ENCODE data around the gene MYBPC1. TPM values are rescaled to one million over a fixed set of nuclear protein-coding genes. Genes with fewer than 3 reads are reported as not detected.
A peak's percentile ranks its signal among the peaks of the same experiment; 100 is the strongest.
"Not testable (repeated sequence)": the region's sequence is repeated elsewhere in the genome, so short reads cannot be mapped to it uniquely, and the experiment has no call there.

MYBPC1 gene
- polyA plus RNA-seq, 1 donor from 2014 or later: not detected

DNA sequence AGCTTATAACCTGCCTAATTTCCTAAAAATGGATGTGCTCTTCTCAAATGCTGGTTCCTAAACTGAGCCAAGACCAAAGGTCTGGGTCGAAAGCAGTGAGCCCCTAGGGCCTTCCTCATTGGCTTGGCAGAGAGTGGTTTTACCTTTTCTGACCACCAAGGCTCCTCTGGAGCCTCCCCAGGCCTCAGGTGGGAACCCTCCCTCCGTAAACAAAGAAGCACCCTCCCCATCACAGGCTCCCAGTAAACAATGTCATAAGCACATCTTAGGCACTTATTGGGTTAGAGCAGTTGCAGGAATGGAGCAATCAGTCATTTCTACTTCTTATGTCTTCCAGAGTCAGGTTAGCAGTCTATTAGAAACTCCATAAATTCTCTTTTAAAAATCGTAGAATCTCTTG is 108.7 kb downstream of the MYBPC1 start:
- peaks cover 2% of the 10 kb centered on the region for H3K36me3 Mint-ChIP-seq
- H3K27ac Mint-ChIP-seq: peak overlapping the region in 1 of 3 donors; percentile 28
- no peak overlapping the region for H3K4me3 Mint-ChIP-seq
- H3K27me3 Mint-ChIP-seq: peaks cover 2% of the 10 kb centered on the region
- H3K9me3 Mint-ChIP-seq: no peaks in the 10 kb centered on the region
- H3K4me1 Mint-ChIP-seq: peaks cover 53 to 63% (median 55%) of the 10 kb centered on the region in 3 donors

DNA sequence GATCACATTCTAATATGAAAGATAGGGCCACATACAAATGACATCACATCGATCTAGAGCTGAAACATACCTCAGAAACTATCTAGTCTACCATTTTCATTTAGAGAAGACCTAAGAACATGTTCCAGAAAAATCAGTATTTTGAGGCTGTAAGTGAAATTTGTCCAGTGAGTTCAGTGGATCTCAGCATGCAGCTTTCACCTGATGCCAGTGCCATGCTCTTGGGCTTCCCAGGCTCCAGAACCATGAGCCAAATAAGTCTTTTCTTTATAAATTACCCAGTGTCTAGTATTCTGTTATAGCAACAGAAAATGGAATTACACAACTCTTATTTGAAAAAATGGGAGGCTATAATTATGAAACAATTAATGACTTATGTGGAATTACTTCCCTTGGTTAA is 111.6 kb downstream of the MYBPC1 start:
- no peak overlapping the region for H3K27ac Mint-ChIP-seq
- H3K9me3 Mint-ChIP-seq: no peaks in the 10 kb centered on the region
- peaks cover 44 to 49% (median 44%) of the 10 kb centered on the region in 3 donors for H3K4me1 Mint-ChIP-seq
- H3K4me3 Mint-ChIP-seq: no peak overlapping the region
- peaks cover 2% of the 10 kb centered on the region for H3K27me3 Mint-ChIP-seq
- no peaks in the 10 kb centered on the region for H3K36me3 Mint-ChIP-seq

DNA sequence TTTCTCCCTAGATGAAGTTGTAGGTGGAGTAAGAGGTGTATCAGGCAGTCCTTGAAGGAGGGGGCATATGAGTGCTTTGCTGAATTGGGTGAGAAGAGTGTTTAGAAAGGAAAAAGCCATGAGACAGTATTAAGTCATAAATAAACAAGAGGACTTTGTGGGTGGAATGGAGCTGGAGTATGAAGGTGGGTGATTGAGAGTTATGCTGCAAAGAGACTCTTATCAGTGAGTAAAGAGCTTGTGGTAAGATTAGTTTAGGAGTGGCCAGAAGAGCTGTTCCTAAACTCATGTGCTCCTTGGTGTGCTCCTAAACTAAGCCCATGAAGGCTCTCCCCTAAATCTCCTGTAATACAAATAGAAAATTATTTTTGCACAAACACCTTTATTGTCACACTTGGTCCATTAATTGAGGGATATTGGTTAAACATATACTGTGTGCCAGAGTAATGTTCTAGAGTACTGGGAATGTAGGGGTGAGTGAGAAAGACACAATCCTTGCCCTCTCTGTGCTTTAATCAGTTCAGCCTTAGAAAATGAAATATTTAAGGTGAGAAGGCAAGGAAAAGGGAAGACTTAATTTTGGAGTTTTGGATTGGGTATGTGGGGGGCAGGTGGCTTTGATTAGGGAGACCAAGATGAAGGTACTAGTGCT is 112.5 kb downstream of the MYBPC1 start:
- H3K4me3 Mint-ChIP-seq: peak overlapping the region in 1 of 4 donors; percentile 2
- peak overlapping the region in 1 of 3 donors; percentile 67 for H3K27ac Mint-ChIP-seq
- H3K27me3 Mint-ChIP-seq: peaks cover 2% of the 10 kb centered on the region
- H3K9me3 Mint-ChIP-seq: no peaks in the 10 kb centered on the region
- H3K4me1 Mint-ChIP-seq: peaks cover 38 to 43% (median 38%) of the 10 kb centered on the region in 3 donors
- no peaks in the 10 kb centered on the region for H3K36me3 Mint-ChIP-seq

DNA sequence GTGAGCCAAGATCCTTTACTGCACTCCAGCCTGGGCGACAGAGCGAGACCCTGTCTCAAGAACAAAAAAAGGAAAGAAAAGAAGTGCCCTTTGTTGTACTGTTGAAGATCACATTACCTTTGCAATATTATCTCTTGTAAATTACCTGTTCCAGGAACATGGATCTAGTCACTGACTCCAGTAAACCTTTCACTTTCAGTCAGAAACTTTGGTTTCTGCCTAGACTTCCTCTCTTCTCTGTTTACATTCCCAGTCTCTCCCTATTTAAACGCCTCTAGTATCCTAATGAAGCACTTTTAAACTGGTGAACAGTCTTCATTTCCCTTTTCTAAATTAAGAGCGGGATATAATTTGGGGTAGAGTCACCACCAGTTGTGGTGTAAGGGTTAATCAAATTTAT is 115.5 kb downstream of the MYBPC1 start:
- no peaks in the 10 kb centered on the region for H3K36me3 Mint-ChIP-seq
- no peak overlapping the region for H3K4me3 Mint-ChIP-seq

DNA sequence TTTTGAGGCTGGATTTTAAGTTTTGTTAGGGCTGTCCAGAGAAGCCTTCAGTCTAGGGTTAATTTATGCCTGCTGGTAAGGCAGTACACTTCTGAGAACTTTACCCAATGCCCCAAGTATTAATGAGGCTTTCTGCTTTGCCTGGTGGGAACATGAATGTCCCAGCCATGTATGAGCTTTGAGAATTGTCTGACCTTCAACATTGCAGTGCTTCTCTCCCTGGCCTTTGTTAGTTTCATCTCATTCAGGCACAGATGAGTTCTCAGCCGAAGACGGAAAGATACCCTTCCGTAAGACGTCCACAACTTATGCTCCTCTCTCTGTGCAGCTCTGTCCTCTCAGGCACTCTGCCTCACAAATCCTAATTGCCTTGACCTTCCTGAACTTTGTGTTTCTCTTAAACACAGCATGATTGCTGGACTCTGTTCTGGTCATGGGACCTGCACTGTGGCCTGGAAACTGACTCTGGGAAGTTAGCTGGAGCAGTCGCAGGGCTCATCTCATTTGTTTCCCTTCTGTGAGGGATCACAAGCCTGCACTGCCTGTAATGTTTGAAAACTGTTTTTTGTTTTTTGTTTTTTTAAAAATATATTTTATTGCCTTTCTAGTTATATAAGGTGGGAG is 118.4 kb downstream of the MYBPC1 start:
- H3K27ac Mint-ChIP-seq: no peak overlapping the region
- H3K36me3 Mint-ChIP-seq: peaks cover 6% of the 10 kb centered on the region
- H3K9me3 Mint-ChIP-seq: no peaks in the 10 kb centered on the region
- no peaks in the 10 kb centered on the region for H3K27me3 Mint-ChIP-seq
- H3K4me3 Mint-ChIP-seq: no peak overlapping the region
- peaks cover 26 to 38% (median 37%) of the 10 kb centered on the region in 3 donors for H3K4me1 Mint-ChIP-seq

More for the DNA sequence above, 115.5 kb downstream of the MYBPC1 start:
- Mint-ChIP-seq H3K27ac (peak overlapping the region in 2 of 3 donors; percentile 21 to 74), H3K9me3 (no peaks in the 10 kb centered on the region), H3K27me3 (peaks cover 2% of the 10 kb centered on the region), H3K4me1 (peaks cover 38 to 47% (median 45%) of the 10 kb centered on the region in 3 donors)

DNA sequence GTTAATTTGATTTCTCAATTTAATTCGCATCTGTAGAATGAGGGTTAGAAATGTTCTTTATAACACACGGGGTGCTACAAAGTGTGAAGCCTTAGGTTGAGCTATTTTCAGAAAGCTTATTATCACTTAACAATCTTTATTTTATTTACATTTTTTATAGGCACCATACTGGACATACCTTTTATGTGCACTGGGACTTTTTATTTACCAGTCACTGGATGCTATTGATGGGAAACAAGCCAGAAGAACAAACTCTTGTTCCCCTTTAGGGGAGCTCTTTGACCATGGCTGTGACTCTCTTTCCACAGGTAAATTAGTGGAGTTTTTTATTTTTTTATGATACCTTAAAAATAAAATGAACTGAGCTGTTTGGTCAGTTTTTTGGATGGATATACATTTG is 119.2 kb downstream of the MYBPC1 start:
- H3K4me1 Mint-ChIP-seq: peaks cover 29 to 40% (median 37%) of the 10 kb centered on the region in 3 donors

DNA sequence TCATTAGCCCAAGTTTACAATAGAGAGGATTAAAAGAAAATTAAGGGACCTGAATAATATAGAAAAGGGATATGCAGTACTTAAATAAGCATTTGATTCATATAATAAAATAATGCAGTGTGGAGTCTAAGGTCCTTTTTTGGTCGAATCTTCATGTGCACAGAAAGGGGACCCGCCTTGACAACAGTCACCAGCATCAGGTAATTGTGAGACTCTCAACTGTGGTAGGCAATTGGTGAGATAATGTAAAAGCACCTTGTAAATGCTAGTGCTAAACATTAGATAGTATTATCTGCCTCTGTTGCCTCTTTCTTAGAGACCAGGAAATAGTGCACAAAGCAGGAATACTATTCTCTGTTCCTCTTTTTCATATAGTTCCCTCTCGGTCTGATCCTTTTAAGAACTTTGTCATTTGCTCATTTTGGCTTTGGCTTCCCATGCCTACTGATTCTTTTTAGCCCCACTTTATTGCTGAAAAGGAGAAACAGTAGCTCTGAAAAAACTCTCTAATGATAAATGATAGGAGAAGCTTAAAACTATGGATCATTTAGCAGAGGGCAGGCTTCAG is 120.2 kb downstream of the MYBPC1 start:
- Mint-ChIP-seq H3K27me3 (no peaks in the 10 kb centered on the region), H3K27ac (peak overlapping the region in 1 of 3 donors; percentile 49), H3K36me3 (peaks cover 6% of the 10 kb centered on the region), H3K4me1 (peaks cover 26 to 39% (median 34%) of the 10 kb centered on the region in 3 donors), H3K4me3 (no peak overlapping the region), H3K9me3 (no peaks in the 10 kb centered on the region)

More for the DNA sequence above, 119.2 kb downstream of the MYBPC1 start:
- H3K36me3 Mint-ChIP-seq: peaks cover 6% of the 10 kb centered on the region
- no peak overlapping the region for H3K27ac Mint-ChIP-seq
- no peaks in the 10 kb centered on the region for H3K27me3 Mint-ChIP-seq
- H3K4me3 Mint-ChIP-seq: no peak overlapping the region
- no peaks in the 10 kb centered on the region for H3K9me3 Mint-ChIP-seq

DNA sequence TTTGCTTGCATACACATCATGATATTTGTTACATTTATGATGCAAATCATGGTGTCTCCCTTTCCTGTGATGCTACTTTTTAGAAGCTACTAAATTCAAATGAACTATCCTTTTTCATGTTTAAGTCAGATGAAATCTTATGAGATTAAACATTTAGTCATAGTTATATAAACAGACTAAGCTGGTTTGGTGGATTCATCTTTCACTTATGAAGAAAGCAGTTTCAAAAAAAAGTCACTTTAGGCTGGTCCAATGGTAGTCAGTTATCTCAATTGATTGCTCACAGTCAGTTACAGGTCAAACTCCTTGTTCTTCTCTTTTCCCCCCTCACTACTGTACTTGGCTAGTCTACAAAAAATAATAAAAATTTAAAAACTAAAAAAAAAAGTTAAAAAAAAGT is 124.8 kb downstream of the MYBPC1 start:
- Mint-ChIP-seq H3K4me3 (no peak overlapping the region), H3K4me1 (peaks cover 8 to 14% (median 14%) of the 10 kb centered on the region in 3 donors), H3K36me3 (peaks cover 6% of the 10 kb centered on the region), H3K9me3 (no peaks in the 10 kb centered on the region), H3K27me3 (no peaks in the 10 kb centered on the region), H3K27ac (no peak overlapping the region)

DNA sequence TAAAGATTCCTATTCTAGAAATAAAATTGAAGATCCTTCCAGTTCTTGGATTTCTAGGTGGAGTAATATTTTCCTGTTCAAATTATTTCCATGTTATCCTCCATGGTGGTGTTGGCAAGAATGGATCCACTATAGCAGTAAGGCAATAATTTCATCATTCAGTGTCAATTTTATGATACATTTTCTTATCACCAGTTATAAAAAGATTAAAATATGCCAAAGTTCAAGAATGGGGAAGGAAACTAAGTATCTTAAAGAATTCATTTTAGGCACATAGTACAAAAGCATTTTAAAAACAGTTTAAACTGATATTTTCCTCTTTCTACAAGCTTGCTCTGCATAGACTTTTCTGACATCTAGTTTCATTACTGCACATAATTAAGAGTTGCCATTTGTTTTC is 125.3 kb downstream of the MYBPC1 start:
- H3K27ac Mint-ChIP-seq: no peak overlapping the region
- H3K9me3 Mint-ChIP-seq: no peaks in the 10 kb centered on the region
- no peak overlapping the region for H3K4me3 Mint-ChIP-seq
- H3K4me1 Mint-ChIP-seq: peaks cover 7 to 11% (median 9%) of the 10 kb centered on the region in 3 donors
- H3K27me3 Mint-ChIP-seq: no peaks in the 10 kb centered on the region
- H3K36me3 Mint-ChIP-seq: peaks cover 6% of the 10 kb centered on the region

DNA sequence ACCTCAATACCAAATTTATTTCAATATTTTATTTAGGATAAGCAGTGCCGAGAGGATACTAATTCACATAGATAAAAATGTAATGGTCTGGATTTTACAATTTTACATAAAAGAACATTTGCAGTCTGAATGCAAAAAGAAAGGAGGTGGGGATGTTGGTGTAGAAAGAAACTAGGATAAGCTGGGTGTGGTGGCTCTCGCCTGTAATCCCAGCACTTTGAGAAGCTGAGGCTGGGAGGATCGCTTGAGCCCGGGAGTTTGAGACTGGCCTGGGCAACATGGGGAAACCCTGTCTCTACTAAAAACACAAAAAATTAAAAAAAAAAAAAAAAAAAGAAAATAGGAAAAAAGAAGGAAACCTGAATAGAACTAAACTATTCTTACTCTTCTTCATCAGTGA is 127.6 kb downstream of the MYBPC1 start:
- peaks cover 4% of the 10 kb centered on the region for H3K36me3 Mint-ChIP-seq
- peaks cover 5 to 9% (median 8%) of the 10 kb centered on the region in 3 donors for H3K4me1 Mint-ChIP-seq

DNA sequence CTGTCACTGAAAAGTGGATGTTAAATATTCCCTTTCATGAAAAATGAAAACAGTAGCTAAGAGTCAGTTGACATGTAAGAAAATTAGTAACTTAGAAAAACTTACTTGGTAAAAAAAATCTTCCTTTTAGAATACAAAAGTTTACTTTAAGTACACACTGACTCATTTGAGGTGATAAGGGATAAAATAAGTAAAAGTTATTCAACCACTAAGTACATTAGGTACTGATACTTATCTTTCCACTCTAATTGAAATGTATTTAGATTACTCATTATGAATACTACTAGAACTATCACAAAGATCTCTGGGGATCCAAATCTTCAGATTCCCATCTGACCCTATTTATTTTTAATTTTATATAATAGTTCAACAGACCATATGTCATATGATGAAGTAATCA is 132.3 kb downstream of the MYBPC1 start:
- no peak overlapping the region for H3K4me3 Mint-ChIP-seq
- H3K9me3 Mint-ChIP-seq: peaks cover 0 to under 1% (median 0%) of the 10 kb centered on the region in 3 donors
- H3K27me3 Mint-ChIP-seq: no peaks in the 10 kb centered on the region
- H3K4me1 Mint-ChIP-seq: peaks cover 1 to 17% (median 4%) of the 10 kb centered on the region in 3 donors
- H3K27ac Mint-ChIP-seq: no peak overlapping the region
- H3K36me3 Mint-ChIP-seq: peaks cover 13% of the 10 kb centered on the region

More for the DNA sequence above, 127.6 kb downstream of the MYBPC1 start:
- no peaks in the 10 kb centered on the region for H3K9me3 Mint-ChIP-seq
- H3K27me3 Mint-ChIP-seq: no peaks in the 10 kb centered on the region
- H3K27ac Mint-ChIP-seq: peak overlapping the region in 1 of 3 donors; percentile 69
- no peak overlapping the region for H3K4me3 Mint-ChIP-seq

DNA sequence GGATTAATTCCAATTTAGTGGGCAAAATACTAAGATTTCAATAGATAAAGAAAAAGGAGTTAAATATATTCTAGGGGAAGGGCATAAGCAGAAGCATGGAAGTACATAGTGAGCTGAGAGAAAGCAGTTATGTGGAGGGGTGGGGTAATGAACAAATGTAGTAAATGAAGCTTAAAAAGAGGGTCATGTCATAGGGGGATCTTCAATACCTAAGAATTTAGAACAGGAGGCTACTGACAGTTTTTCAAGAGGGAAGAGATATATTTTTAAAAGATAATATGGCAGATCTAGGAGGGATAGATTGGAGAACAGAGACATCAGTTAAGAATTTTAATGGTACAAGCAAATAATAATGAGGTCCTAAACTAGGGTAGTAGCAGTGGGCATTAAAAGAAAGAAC is 135.1 kb downstream of the MYBPC1 start:
- H3K36me3 Mint-ChIP-seq: peaks cover 16% of the 10 kb centered on the region
- peaks cover 6 to 21% (median 9%) of the 10 kb centered on the region in 3 donors for H3K4me1 Mint-ChIP-seq
- H3K9me3 Mint-ChIP-seq: peaks cover 0 to 3% (median 0%) of the 10 kb centered on the region in 3 donors
- H3K4me3 Mint-ChIP-seq: peak overlapping the region in 1 of 4 donors; percentile 7
- H3K27me3 Mint-ChIP-seq: no peaks in the 10 kb centered on the region
- H3K27ac Mint-ChIP-seq: peak overlapping the region in 2 of 3 donors; percentile 9 to 11

DNA sequence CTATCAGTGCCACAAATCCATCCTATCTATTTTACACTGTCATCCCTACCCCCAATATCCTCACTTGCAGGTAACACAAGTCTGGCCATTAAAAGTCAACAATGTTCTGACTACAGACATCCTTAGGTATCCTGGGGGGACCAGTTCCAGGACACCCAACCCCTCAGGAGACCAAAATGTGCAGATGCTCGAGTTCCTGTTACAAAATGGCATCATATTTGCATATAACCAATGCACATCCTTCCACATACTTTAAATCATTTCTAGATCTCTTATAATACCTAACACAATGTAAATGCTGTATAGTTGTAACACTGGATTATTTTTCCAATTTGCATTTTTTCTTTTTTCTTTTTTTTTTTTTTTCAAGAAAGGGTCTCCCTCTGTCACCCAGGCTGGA is 137.5 kb downstream of the MYBPC1 start:
- Mint-ChIP-seq H3K27ac (peak overlapping the region; percentile 4 to 84 (median 80)), H3K9me3 (peaks cover 0 to 3% (median 0%) of the 10 kb centered on the region in 3 donors), H3K36me3 (peaks cover 15% of the 10 kb centered on the region), H3K4me3 (peak overlapping the region in 2 of 4 donors; percentile 51 to 56), H3K27me3 (no peaks in the 10 kb centered on the region), H3K4me1 (peaks cover 6 to 15% (median 9%) of the 10 kb centered on the region in 3 donors)

DNA sequence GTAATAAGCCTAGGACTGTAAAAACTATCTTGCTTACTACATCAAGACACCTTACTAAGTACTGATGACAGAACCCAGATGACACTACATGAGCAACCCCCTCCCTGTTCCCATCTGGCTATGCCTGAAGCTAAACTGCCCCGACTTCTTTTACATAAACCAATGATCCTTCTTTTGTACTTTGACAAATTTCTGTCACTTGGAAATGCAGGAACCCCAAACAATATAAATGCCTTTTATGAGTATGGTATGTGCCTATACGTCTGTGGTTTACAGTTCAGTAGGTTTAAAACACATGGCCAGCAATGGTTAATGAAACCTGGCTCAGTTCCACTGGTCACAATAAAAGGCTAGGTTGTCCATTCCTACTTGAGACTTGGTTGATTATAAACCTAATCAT is 138.4 kb downstream of the MYBPC1 start:
- H3K9me3 Mint-ChIP-seq: peaks cover 0 to 3% (median 0%) of the 10 kb centered on the region in 3 donors
- H3K27ac Mint-ChIP-seq: peak overlapping the region in 2 of 3 donors; percentile 37 to 49
- peaks cover 6 to 15% (median 11%) of the 10 kb centered on the region in 3 donors for H3K4me1 Mint-ChIP-seq
- no peaks in the 10 kb centered on the region for H3K27me3 Mint-ChIP-seq
- peaks cover 15% of the 10 kb centered on the region for H3K36me3 Mint-ChIP-seq
- peak overlapping the region in 1 of 4 donors; percentile 45 for H3K4me3 Mint-ChIP-seq

DNA sequence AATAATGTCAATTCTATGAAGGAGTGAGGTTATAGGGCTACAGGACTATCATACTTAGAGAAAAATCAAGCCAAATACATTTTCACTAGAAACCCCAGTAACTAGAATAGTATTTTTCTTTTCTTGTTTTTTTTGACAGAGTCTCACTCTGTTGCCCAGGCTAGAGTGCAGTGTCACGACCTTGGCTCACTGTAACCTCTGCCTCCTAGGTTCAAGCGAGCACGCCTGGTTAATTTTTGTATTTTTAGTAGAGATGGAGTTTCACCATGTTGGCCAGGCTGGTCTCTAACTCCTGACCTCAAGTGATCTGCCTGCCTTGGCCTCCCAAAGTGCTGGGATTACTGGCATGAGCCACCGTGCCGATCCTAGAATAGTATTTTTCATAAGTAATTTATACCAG is 139.7 kb downstream of the MYBPC1 start:
- H3K4me1 Mint-ChIP-seq: peaks cover 6 to 15% (median 11%) of the 10 kb centered on the region in 3 donors
- H3K4me3 Mint-ChIP-seq: not testable (repeated sequence)

More for the DNA sequence above, 139.7 kb downstream of the MYBPC1 start:
- H3K9me3 Mint-ChIP-seq, H3K27me3 Mint-ChIP-seq, H3K27ac Mint-ChIP-seq: not testable (repeated sequence)
- H3K36me3 Mint-ChIP-seq: peaks cover 15% of the 10 kb centered on the region
